GM10266 (cell line): ENCODE results near the gene DGKB.

Experiments used
- DNase-seq: peaks from one replicate; pipeline ENCODE4 v3.0.0; 2012; ENCODE audit errors: extremely low spot score
- CTCF ChIP-seq: IDR thresholded peaks from 2 replicates; pipeline ENCODE4 v1.5.1; 2012; ENCODE audit warnings: mild to moderate bottlenecking, low read depth; ENCODE audit not compliant: control insufficient read depth, insufficient read depth; ENCODE audit errors: missing control alignments

DGKB gene

GRCh38 chr7:14787551-14787950, 115.0 kb downstream of the DGKB start:
- TF ChIP-seq CTCF: no peak
- DNase-seq: no peak

DNA sequence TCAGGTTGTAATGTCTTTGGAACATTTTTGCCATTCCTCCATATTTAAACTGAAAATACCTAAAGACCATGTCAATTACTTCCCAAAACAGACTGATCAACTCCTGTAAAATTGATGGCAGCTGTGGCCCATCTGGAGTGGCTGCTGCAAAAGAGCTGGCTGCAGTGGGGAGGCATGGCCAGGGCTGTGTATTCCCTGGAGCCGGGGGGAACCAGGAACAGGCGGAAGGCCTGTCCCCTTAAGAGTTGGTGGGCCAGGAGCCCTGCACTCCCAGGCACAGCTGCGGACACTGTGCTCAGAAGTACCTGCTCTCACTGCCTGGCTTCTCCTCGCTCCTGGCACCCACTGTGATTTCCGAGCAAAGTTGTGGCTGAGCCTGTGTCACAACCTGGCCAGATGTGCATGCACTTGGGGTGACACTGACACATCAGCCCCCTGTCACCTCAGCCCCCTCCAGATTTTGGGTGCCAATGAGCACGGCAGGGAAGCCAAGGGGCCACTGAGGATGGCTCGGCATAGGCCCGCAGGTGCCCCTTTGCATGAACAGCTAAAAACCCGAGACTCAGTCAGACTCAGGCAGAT, 116.1 kb downstream of the DGKB start:
- DNase-seq: no peak
- no peak for TF ChIP-seq CTCF

DNA sequence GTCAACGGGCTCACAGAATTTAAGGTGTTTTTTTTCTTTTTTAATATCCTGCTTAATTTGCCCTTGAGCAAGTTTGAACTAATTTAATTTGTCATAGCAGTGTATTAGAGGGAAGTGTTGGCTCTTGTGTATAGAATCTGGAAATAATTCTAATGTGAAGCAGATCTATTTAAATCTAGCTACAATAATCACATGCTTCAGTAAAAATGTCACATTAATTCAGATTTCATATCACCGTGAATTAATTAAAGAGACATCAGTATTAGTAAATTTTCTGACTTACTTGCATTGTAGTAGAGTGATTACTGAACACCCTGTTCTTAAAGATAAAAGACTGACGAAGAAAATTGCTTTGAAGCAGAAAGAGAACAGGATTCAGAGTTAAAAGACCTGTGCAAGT, 124.7 kb downstream of the DGKB start:
- no peak for TF ChIP-seq CTCF
- no peak for DNase-seq

DNA sequence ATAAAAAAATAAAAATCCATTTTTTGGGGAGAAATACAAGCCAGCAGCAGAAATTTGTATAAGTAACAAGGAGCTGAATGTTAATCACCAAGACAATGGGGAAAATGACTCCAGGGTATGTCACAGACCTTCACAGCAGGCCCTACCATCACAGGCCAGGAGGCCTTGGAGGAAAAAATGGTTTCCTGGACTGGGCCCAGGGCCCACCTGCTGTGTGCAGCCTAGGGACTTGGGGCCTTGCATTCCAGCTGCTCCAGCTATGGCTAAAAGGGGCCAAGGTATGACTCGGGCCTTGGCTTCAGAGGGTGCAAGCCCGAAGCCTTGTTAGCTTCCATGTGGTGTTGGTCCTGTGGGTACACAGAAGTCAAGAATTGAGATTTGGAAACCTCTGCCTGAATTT, 126.3 kb downstream of the DGKB start:
- TF ChIP-seq CTCF: no peak
- no peak for DNase-seq

- no peak for DNase-seq
- no peak for TF ChIP-seq CTCF
These were observed 128.8 kb downstream of the DGKB start for GRCh38 chr7:14773729-14774271.

GRCh38 chr7:14770614-14771013, 131.9 kb downstream of the DGKB start:
- DNase-seq: no peak
- no peak for TF ChIP-seq CTCF

GRCh38 chr7:14769261-14769660, 133.3 kb downstream of the DGKB start:
- DNase-seq: no peak
- TF ChIP-seq CTCF: no peak
